ENCODE measurements around the gene GZMM. TPM values are rescaled to one million over a fixed set of nuclear protein-coding genes. Genes with fewer than 3 reads are reported as not detected.

Gene GZMM
- total RNA-seq, 2 donors from 2014 or later = 0.61 to 1.0 TPM

GRCh38 chr19:573519-573825, 29.6 kb downstream of the GZMM start:
- H3K4me1 ChIP-seq = peaks cover 18% of the 10 kb centered on the region
- no peaks in the 10 kb centered on the region for H3K9me3 ChIP-seq
- peak overlapping the region; percentile 96 to 98 for H3K9ac ChIP-seq (ENCODE audit: low read depth in 2 of 2, low read length in 2 of 2)
- no peaks in the 10 kb centered on the region for H3K36me3 ChIP-seq
- TF ChIP-seq, protein P1, sequence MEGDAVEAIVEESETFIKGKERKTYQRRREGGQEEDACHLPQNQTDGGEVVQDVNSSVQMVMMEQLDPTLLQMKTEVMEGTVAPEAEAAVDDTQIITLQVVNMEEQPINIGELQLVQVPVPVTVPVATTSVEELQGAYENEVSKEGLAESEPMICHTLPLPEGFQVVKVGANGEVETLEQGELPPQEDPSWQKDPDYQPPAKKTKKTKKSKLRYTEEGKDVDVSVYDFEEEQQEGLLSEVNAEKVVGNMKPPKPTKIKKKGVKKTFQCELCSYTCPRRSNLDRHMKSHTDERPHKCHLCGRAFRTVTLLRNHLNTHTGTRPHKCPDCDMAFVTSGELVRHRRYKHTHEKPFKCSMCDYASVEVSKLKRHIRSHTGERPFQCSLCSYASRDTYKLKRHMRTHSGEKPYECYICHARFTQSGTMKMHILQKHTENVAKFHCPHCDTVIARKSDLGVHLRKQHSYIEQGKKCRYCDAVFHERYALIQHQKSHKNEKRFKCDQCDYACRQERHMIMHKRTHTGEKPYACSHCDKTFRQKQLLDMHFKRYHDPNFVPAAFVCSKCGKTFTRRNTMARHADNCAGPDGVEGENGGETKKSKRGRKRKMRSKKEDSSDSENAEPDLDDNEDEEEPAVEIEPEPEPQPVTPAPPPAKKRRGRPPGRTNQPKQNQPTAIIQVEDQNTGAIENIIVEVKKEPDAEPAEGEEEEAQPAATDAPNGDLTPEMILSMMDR (IDR thresholded peaks at IDR 0.05) = no peak
- peak overlapping the region; percentile 99 for H3K4me3 ChIP-seq
- H3K27me3 ChIP-seq = no peaks in the 10 kb centered on the region
- intact Hi-C loops (cut with DNase I) = no loop called here
- DNase-seq = no peak
- peak overlapping the region; percentile 93 for H3K27ac ChIP-seq

- intact Hi-C loops (cut with DNase I) = no loop called here
- H3K36me3 ChIP-seq = no peaks in the 10 kb centered on the region
- peaks cover 18% of the 10 kb centered on the region for H3K4me1 ChIP-seq
- DNase-seq = peak; percentile 36
- H3K9ac ChIP-seq (ENCODE audit: low read depth in 2 of 2, low read length in 2 of 2) = peak overlapping the region; percentile 40 to 72
- TF ChIP-seq, protein P1 (IDR thresholded peaks at IDR 0.05) = no peak
- H3K27ac ChIP-seq = peak overlapping the region; percentile 17
- peak overlapping the region; percentile 99 for H3K4me3 ChIP-seq
- H3K9me3 ChIP-seq = no peaks in the 10 kb centered on the region
- H3K27me3 ChIP-seq = no peaks in the 10 kb centered on the region
These were observed 31.0 kb downstream of the GZMM start for GRCh38 chr19:574658-575526.

GRCh38 chr19:575527-576506, 32.0 kb downstream of the GZMM start:
- Histone ChIP-seq H3K36me3 (peaks cover 5% of the 10 kb centered on the region), H3K4me1 (peaks cover 18% of the 10 kb centered on the region), H3K27ac (no peak overlapping the region), H3K9ac (ENCODE audit: low read depth in 2 of 2, low read length in 2 of 2) (peak overlapping the region in 1 of 2 donors; percentile 51), H3K4me3 (peak overlapping the region; percentile 99), H3K27me3 (no peaks in the 10 kb centered on the region), H3K9me3 (no peaks in the 10 kb centered on the region)
- TF ChIP-seq, protein P1 (IDR thresholded peaks at IDR 0.05) = no peak
- intact Hi-C loops (cut with DNase I) = no loop called here
- DNase-seq = no peak

DNA sequence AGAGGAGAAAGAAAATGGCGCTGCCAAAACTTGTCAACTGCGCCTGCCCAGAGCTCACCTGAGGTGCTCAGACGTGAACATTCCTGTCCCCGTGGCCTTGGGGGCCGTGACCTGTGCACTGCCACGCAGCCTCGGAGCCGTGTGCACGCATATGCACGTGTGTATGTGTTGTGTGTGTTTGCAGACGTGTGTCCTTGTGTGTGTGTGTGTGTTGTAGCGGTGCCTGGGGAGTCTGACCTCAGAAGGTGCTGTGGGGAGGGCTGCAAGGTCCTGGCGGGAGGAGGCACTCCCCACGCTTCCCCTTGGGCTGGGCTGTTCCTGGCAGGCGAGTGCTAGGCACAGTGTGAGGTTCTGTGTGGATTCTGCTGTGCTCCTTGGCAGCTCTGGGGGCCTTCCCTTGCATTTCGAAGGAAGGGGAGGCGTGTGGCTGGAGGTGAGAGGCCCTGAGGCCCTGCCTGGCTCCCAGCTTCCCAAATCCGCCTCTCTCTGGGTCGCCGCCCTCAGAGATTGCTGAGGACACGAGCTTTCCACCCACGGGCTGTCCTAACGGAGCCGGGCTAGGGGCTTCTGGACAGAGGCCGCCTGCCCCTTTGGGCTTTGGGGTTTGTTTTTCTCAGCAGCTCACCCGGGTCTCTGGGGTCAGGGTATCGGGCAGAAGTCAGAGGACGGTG, 33.0 kb downstream of the GZMM start:
- no peak overlapping the region for H3K27ac ChIP-seq
- DNase-seq = no peak
- H3K4me1 ChIP-seq = peaks cover 18% of the 10 kb centered on the region
- TF ChIP-seq, protein P1 (IDR thresholded peaks at IDR 0.05) = no peak
- H3K36me3 ChIP-seq = peaks cover 12% of the 10 kb centered on the region
- no peak overlapping the region for H3K9ac ChIP-seq (ENCODE audit: low read depth in 2 of 2, low read length in 2 of 2)
- intact Hi-C loops (cut with DNase I) = no loop called here
- no peaks in the 10 kb centered on the region for H3K27me3 ChIP-seq
- H3K9me3 ChIP-seq = no peaks in the 10 kb centered on the region
- no peak overlapping the region for H3K4me3 ChIP-seq

Data from colonic mucosa (tissue), 4 donors.